ENCODE results near the gene LEMD2. TPM values are rescaled to one million over a fixed set of nuclear protein-coding genes. Genes with fewer than 3 reads are reported as not detected.
A peak's percentile ranks its signal among the peaks of the same experiment; 100 is the strongest.

LEMD2 gene
- polyA plus RNA-seq, 12 donors: 34.3 to 70.2 (median 40.5) TPM; not detected in 1

DNA sequence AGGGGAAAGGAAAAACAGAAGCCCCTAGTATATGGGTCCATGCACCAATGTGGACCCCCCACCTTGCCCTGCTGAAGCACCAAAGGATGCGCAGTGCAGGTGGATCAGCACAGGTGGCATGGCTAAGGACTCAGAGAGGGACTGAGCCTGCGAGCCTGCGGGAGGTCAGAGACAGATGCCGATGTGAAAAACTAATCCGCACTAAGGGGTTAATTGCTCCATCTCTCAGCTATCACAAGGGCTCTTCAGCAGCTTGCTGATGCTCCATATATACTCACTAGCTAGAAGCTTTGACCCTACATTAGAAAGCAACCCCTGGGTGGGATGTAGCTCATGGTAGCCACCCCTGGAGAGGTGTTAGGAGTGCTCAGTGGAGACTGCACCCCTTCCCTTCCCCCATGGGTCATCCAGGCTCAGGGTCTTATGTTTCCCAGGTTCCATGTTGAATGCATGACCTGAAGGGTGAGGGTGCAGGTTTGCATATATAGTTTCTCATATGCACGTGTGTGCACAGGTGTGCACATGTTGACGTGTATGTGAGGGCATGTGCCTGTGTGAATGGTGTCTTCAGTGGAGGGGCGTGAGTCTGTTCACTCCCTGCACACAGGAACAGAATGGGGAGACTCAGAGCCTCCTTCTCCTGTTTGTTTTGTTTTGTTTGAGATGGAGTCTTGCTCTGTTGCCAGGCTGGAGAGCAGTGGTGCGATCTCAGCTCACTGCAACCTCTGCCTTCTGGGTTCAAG is 28.9 kb downstream of the LEMD2 start:
- no peak for DNase-seq

DNA sequence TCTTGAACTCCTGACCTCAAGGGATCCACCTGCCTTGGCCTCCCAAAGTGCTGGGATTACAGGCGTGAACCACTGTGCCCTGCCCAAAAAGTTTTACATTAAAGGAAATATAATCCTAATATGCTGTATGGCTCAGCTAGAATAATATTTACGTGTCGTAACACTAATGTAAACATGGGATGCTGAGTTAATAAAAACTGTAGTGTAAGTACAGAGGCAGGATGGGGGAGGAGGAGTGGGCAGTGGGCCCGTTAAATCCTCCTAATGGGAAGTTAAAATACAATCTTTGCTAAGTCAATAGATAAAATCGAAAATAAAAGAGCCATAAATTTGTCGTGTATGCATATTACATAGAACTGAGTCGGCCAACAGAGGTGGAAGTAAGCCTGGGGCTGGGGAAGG is 30.1 kb downstream of the LEMD2 start:
- no peak for DNase-seq

DNA sequence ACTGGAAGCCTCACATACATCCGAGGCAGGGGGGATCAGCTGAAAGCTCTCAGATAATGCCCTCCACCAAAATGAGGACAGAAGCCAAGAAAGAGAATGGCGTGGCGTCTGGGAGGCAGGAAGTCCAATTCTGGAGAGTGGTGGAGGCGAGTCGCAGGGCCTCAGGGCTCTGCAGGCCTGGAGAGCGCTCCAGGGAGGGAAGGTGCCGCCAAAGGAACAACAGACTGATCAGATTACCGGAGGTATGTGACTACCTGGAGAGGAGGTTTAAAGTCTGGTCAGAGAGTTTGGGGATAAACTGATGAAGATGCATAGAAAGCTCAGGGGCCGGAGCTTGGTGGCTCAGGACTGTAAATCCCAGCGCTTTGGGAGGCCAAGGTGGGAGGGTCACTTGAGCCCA is 31.0 kb downstream of the LEMD2 start:
- no peak for DNase-seq

DNA sequence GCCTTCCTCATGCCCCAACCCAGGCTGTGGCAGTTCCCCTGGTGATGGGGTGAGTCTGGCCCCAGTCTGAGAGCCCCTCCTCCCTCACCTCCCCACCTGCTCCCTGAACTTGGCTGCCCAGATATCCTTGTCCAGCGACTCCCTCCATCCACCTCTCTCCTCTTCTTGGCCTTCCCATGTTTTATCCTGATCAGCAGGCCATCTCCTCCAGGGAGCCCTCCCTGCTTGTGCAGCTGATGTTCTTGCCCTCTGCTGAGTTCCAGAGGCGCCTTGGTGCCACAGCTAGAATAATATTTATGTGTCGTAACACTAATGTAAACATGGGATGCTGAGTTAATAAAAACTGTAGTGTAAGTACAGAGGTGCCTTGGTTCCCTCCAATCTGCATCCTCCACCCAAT is 31.8 kb downstream of the LEMD2 start:
- no peak for DNase-seq

DNA sequence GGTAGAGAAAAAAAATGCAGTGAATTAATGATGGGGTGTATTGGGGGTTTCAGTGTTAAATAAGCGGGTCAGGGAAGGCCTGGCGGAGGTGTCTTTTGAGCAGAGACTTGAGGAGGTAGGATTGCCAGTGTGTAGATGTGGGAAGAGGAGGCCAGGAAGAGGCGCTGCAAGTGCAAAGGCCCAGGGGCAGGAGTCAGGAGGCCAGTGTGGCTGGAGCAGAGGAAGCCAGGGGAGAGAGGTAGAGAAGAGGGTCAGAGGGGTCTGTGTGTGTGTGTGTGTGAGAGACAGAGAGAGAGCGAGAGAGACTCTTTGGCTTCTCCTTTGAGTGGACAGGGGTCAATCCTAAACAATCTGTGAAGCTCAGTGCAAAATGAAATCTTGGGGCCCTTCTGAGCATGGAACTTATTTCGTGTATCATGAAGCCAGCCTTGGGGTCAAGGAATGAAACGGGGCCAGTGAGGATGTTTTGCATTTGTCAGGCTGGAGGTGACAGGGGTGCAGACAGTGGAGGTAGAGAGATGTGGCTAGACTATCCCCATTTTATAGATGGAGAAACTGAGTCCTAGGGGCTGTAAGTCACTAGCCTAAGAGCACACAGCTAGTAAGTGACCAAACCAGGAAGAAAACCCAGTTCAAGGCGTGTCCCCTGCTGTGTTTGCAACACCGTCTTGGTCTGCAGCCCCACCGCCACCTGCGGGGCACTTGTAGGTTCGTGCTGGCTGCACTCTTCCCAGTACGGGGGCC is 32.5 kb downstream of the LEMD2 start:
- DNase-seq: no peak

DNA sequence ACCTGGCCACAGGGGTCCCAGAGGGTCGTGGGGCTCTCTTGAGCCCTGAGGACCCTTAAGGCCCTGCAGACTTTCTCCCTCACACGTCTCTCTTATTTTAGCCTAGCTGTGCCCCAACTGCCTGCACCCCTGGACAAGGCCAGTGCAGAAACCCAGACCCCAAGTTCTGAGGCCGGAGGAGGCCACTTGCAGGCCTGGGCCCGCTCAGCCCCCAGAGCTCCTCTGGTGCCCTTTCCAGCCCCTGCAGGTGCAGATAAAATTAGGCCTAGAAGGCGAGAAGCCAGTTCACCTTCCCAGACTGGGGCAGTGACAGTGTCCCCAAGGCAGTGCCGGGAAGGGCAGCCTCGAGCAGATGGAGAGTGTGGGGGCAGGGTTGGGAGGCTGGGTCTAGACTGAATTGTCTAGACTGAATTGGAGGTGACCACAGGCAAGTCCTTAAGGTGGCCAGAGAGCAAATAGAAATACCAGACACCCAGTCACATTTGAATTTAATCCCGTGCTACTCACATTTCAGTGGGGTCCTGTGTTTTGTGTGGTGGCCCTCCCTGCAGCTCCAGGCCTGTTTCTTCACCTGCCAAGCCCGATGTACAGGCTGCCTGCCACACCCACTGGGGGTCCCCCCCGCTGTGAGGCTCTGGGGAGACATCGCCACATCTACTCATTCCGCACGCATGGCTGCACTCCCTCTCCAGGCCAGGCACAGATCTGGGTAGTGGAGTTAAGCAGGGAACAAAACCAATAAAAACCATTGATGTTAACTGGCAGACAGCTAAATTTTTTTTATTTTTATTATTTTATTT is 33.7 kb downstream of the LEMD2 start:
- DNase-seq: no peak

DNA sequence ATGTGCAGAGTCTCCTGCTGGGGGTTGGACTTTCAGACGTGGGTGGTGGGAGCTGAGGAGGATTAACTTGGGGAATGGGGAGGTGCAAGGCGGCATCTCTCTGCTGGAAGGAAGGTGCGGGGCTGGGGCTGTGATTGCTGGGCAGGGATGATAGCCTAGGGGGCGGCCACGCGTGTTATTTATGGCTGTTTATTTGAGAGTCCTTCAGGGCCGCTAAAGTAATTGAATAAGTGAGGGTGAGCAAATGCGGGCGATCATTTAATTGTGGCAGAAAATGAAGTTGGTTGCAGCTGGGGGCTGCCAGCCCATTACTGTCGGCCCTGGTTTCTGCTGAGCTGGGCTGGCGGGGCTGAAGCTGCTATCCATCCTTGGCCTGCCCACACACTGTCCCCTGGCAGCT is 34.7 kb downstream of the LEMD2 start:
- no peak for DNase-seq

DNA sequence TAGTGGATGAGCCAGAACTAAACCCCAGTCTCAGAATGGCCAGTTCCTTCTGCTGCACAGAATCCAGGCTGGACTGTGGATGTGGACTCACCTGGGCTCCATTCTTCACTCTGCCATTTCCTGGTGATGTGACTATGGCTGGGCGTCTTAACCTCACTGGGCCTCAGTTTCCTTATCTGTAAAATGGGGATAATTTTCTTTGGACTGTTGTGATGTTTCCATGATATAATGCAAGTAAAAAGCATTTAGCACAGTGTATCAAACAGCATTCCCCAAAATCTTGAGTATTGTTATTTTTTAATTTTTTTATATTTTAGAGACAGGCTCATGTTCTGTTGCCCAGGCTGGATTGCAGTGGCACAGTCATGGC is 36.3 kb downstream of the LEMD2 start:
- no peak for DNase-seq

DNA sequence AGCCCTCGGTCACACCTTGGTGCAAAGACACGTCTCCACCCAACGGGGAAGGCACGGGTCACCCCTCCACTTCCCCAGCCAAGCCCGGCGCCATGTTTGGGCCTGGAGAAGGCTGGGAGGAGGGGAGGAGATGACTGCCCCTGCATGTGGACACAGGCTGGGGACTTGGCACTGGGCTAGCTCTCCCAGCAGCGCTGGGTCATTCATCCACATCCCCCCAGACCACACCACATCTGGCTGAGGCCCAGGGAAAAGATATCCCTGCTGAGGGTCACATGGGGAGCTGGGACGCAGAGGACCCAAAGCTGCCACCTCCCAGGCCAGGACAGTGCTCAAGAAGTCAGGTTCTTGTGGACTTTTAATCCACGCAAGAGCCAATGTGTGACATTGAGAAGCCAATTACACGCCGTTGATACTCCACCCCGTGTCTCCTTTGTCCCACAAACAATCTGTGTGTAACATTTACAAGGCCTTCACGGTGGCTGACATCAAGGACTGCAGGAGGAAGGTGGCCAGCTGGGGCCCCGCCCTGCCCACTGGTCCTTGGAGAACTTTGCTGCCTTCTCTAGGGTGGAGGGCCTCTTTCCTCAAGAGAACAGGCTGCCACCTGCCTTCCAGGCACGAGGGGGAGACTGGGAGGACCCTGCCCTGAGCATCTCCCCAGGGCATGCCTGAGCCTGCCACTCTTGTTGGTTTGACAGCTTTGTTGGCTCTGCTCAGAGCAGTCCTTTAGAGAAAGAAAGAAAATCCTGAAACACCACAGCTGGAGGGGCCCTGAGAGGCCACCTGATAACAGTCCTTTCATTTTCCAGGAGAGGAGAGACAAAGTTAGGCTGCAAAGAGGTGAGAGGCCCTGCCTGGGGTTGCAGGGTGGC is 36.9 kb downstream of the LEMD2 start:
- no peak for DNase-seq

DNA sequence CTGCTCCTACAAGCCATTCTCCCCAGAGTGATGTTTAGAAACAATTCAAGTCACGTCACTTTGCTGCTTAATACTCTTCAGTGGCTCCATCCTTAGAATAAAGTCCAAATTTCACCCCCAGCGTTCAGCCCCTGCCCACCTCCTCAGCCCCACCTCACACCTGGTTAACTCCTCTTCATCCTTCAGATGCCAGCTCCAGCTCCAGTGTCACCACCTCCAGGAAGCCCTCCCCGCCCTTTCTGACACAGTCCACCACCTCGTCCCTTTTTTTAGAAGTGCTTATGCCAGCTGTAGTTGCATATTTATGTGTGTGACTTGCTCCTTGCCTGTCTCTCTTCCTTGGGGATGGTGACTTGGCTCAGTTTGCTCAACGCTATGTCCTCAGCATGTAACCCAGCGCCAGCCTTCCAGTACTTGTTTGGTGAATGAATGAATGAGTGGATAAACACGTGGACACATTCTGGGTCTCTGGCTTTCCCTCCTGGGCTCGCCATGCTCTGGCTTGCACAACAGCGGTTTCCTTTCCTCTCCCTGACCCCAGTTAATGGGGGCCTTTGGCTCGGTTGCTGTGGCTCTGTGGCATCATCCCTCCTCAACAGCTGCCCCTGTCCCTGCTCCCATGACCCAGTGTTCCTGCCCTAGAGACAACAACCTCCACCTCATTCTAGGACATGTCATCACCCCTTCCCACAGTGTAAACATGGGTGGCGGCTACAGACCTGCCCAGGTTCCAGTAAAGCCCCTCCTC is 38.5 kb downstream of the LEMD2 start:
- DNase-seq: no peak

DNA sequence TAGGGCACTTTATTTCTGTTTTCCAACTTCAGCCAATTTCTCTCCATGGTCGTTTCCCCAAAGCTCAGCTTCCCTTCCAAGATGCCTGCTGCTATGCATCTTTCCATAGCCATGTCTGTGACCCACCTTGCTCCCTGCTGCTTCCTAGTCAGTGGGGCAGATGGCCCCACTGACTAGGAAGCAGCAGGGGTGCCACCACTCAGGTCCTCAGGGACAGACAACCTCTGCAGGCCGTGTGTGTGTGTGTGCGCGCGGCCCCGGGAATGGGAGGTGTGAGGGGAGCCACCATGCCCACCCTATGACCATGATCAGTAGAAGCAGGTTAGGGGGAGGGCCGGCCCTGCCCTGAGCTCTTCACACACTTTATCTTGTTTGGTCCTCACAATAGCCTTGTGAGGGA is 39.5 kb downstream of the LEMD2 start:
- no peak for DNase-seq

DNA sequence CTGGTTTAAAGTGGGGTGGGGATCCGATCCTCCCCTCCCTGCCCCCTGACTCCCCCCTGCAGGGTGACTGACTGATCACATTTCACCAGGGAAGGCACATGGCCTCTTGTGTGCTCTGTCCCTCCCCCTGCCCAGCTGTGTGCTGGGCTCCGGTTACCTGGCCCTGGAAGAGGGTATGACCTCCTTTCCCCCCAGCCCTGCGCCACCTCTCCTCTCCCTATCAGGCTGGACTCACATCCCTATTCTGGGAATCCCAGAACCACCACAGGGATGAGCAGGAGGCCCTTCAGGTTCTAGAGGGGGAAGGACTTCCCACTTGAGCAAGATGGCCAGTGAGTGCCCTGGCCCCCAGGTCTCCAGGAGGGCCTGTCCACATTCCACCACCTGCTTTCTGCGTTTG is 40.1 kb downstream of the LEMD2 start:
- DNase-seq: no peak

DNA sequence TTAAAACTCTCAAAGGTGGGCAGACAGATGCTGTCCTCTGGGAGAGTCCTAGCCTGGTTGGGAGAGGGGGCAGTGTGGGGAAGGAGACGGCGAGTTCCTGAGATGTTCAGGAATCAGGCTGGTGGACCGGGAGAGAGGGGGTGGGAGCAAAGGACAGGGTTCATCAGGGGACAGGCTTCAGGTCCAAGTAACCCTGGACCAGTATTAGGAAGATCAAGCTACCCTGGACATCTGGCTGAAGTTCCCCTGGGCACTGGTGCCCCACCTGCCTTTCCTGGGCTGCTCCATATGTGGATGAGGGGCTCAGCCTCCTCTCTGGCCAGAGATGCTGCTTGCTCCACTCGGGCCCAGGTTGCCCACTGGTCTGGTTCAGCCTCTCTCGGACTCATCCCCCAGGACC is 41.1 kb downstream of the LEMD2 start:
- DNase-seq: no peak

DNA sequence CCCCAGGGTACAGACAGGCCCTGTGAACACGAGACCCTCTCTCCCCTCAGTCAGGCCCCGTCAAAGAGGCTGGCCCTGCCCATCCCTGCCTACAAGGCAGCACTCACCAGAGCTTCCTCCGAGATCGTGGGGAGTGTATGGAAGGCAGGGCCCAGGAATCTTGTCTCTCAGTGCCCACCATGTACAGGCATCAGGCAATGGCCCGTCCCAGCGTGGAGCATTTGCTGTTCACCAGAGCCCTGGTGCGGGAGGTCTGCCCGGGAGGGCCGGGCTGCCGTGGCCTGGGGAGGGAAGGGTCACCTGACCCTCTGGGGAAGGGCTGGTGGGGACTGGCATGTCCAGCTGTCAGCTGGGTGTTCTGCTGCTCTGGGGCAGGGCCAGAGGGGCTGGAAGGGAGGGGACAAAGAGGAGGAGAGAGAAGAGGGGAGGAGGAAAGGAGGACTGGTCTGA is 42.3 kb downstream of the LEMD2 start, which contains the start of gene IP6K3:
TSS of gene IP6K3 (minus strand) at position 255 of the 450 bp plus-strand sequence. CDS start 11,429 bp downstream, outside the sequence.
- DNase-seq: peak; percentile 35

DNA sequence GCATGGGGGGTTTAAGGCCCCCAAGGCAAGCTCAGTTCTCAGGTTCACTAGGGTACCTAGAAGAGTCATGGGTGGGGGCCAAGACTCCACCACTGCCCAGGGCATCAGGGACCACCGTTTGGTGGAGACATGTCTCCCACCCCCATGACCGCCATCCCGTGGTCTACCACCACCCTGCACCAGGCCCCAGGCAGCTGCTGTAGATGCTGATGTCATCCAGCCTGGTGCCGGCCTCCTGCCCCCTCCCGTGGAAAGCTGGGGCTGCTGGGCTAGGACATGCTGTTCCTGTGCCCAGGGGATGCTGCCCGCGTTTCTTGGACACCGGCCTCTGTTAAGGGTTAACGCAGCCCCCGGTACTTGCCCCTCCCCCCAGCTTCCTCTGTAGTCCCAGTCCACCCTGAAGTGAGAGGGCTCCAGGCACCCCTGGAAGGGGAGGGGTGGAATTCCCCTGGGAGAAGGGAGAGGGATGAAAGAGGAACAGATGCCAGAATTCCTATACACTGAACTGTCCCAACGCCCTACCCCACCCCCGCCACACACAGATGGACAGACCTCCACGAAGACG is 42.8 kb downstream of the LEMD2 start:
- DNase-seq: peak; percentile 17

DNA sequence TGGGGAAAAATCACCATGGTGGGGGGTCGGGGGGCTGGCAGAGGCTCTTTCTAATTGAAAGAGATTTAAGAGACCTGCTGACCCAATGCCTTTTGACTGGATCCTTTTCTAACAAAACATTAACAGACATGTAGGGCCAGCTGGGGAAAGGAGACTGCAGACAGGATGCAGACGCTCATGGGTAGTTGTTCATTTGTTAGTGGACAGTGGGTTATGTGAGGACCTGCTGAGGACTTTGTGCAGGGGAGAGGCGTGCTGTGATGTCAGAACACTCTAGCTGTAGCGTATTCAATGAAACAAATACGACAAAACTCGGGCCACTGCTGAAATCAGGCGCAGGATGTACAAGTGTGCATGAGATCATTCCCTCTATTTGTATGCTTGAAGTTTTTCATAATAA is 43.4 kb downstream of the LEMD2 start:
- DNase-seq: no peak

DNA sequence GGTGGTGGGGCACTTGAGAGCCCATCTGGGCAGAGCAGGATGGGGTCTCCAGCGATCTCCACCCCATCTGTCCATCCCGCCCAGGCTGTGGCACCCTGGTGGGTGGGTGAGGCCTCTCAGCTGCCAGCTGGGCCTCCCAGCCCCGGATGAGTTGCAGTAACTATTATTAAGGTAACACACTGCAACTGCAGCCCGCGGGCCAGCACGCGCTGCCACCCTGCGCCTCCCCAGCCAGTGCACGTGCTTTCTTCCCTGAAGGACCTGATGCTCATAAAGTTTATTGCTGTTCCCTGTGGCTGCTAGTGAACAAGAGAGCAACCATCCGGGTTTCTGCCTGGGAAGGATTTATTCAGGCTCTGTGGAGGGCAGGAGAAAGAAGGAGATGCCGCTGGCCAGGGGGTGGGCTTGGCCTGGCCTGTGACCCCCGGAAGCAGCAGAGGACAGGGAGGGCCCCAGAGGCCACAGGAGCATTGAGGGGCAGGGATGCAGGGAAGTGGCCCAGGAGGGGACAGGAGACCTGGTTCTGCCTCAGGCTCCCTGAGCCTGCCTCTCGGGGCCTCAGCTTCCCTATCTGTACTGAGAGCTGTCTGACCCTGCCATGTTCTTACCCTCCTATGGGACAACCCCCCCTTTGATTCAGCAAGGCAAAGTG is 43.9 kb downstream of the LEMD2 start:
- DNase-seq: no peak

DNA sequence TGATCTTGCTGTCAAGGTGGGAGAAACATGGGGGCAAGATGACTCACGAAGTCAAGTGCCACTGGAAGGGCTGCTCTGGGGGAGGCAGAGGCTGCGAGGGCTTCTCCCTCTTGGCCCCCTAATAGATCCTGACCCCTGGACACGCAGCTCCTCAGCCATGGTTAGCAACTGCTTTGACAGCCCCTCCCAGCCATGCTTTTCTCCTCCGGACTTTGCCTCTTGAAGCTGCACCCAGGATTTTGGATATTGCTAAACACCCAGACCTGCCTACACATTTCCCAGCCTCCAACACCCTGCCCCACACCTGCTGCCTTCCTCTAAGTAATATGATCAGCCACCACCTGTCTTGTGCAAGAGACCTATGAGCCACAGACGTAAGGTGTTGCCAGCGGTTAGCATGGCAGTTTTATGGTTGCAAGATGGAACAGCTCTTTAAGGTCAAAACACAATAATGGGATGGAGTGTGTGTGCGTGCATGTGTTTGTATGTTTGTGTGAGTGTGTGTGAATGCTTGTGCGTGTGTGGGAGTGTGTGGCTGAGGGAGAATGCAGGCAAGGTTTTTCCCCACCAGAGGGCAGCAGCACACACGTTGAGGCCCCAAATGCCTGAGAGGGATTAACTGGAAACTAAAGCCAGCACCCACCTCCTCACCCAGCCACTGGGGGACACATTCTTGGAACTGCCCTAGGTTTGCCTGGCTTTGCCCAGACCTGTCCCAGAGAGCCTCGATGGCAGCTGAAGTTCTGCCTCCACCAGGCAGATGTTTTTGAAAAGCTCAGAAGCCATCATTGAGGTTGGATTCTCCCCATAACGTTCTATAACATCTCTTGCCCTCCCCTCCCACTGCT is 44.7 kb downstream of the LEMD2 start:
- peak; percentile 77 for DNase-seq

DNA sequence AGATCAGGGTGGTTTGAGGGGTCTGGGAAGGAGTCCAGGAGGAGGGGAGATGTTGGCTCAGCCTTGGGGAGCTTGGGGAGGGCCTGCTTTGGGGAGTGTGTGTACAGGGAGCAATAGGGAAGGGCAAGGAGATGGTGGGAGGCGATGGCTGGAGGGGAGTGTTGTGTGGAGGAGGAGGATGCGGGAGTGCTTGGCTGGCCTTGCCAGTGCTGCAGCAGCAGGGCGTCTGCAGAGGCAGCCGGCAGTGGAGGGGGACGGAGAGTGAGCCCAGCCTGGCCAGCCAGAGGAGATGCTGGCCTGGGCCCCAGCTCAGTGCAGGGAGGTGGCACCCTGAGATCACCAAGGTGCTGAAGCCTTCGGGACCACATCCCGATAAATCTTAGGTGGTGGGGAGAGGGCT is 46.1 kb downstream of the LEMD2 start:
- DNase-seq: no peak
